CD4-positive, alpha-beta T cell treated with Interleukin-15 for 4 hours (primary cell): Measurements from ENCODE around the gene RBKS.
"Not testable (repeated sequence)": the region's sequence is repeated elsewhere in the genome, so short reads cannot be mapped to it uniquely, and the experiment has no call there.

Source experiments
- DNase-seq: peaks from one replicate; pipeline ENCODE4 v3.0.0-alpha.2; 2020; ENCODE audit warnings: low spot score

Gene RBKS

GRCh38 chr2:27762951-27763906 lies 127.0 kb downstream of the RBKS start:
- no peak for DNase-seq

DNA sequence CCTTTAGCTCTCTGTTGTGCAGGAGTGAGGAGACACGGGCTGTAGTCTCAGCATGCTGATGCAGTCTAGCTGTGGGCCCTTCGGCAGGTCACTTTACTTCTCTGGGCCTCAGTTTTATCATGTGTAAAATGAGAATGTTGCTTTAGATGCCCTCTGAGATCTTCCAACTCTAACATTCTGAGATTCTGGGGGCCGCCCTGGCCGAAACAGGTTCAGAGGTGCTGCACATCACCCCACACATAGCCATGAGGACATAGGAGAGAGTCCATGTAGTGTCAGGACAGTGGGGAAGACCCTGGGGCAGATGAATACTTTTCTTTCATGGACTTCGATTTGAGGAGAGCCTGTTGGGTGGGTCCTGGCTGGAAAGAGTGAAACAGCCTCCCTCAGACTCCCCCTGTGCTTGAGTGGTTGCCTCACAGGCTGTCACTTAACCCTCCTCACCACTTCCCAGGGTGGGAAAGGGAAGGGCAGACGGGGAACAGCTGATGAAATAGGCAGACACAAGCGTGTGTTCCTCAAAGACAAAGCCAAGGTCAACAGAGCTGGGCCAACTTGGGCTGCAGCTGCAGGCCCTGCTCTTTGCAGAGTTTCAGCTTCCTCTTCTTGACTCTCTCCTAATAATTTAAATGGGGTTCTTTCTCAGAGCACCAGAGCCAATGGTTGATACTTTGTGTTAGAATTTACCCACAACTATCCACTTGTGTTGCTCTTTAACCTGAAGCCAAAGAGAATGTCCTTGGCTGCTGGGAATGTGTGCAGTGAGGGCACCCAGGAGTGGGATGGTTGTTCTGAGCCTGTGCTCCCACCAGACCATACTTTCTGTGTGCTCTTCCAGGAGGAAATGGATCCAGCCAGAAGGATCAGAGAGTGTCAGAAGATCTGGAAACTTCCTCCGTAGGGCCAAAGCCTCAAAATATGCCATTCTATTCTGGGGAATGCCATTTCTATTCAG lies 133.4 kb downstream of the RBKS start:
- no peak for DNase-seq

GRCh38 chr2:27756091-27756490 lies 134.1 kb downstream of the RBKS start:
- DNase-seq = no peak

GRCh38 chr2:27754831-27755230 lies 135.4 kb downstream of the RBKS start:
- no peak for DNase-seq

DNA sequence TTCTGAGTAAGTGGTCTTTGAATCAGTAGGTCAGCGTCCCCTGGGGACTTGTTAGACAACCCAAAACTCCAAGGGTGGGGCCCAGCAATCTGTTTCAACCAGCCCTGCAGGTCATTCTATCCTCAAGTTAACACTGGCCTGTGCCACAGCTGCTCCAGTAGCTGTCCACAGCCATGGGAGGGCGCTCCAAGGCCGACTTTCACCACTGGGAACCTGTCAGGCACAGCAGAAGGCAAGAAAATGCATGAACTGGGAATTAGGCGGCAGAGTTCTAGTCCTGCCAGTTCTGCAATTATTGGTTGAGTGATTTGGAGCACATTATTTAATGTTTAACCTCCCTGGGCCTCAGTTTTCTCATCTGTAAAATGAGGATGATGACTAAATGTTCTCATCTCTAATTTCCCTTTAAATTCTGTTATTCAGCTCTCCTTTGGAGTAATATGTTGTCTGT lies 136.0 kb downstream of the RBKS start:
- peak; percentile 66 for DNase-seq

DNA sequence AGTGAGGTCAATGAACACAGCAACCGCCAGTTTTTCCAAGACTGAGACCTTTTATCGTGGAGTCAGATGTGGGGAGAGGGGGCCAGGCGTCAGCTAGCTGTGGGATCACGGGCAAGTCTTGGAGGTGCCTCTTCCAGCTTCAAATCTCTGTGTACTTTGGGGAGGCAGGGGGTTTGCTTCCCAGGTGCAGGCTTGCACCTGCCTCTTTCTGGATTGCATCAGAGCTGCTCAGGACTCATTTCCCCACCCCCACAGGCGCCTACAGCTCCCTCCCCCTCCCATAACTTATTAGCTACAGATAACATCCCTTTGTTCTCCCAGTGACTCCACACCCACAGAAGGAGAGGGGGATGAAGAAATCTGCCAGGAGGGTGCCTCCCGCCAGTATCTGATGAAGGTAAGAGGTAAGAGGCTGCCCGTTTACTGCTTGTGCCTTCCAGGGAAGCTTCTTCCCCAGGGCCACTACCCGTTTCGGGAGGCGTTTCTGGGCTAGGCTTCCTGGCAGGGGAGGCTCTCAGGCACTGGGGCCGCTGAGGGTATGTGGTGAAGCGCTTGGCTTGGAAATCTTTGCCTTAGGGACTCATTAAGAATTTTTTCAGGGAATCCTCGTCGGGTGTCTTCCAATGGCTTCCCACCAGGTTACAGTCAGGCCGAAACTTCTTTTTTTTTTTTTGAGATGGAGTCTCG lies 137.5 kb downstream of the RBKS start:
- no peak for DNase-seq

DNA sequence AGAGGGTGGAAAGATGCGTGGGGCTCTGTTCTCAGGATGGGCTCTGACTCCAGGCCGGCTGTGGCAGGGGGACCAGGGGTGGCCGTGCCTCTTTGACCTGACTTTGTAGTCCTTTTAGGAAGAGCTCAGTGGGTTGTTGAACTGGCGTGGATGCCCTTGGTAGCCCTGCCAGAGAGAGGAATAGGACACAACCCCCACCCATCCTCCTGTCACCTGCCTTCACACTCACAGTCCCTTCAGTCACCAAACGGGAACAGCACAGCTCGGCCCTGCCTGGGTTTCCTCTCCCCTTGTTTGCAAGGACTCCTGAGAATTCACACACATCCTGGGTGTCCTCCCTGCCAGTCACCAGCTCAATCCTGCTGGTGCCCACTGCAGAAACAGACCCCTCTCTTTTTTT lies 138.8 kb downstream of the RBKS start:
- DNase-seq = no peak

- DNase-seq = not testable (repeated sequence)
Observed at GRCh38 chr2:27748803-27749554, 141.2 kb downstream of the RBKS start.

DNA sequence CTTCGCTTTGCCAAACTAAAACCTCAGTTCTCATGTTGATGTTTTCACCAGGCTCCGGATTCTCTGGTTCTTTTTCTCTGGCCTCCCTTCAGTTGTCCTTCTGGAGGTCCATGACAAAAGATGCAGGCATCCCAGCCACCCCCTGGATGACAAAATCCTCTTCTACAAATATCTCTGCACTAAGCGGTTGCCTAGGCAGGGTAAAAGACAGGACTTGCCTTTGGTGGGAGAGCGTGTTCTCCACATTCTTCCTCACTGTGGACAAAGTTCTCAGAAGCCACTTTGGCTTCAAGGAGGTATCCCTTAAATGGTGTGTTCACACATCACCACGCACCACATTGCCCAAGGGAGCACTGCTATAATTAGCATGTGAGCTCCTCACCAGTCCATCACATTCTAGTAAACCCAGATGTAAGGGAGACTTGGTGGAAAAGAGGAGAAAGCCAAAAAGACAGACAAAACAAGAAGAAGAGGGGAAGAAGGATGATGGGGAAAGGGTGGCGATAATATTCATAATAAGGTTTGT lies 142.3 kb downstream of the RBKS start:
- no peak for DNase-seq

DNA sequence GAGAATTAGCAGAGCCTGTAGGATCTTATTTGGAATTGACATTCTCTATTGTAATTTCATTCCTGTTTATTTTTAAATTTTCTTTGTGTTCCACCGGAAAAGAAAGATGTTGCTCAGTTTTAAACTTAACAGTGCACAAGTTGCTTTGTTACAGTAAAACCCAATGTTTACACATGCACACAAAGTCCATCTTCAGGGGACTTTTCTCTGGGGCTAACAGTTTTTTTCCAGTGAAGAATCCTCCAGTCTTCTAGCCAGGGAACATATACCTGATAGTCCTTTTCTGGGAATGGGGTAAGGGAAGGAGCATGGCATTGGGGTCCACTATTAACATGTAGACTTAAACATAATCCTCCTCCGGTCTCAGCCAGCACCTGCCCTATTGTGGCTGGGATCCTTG lies 143.9 kb downstream of the RBKS start:
- DNase-seq = no peak

GRCh38 chr2:27745494-27745893 lies 144.7 kb downstream of the RBKS start:
- DNase-seq = not testable (repeated sequence)

- no peak for DNase-seq
Observed at GRCh38 chr2:27742571-27742970, 147.6 kb downstream of the RBKS start.

DNA sequence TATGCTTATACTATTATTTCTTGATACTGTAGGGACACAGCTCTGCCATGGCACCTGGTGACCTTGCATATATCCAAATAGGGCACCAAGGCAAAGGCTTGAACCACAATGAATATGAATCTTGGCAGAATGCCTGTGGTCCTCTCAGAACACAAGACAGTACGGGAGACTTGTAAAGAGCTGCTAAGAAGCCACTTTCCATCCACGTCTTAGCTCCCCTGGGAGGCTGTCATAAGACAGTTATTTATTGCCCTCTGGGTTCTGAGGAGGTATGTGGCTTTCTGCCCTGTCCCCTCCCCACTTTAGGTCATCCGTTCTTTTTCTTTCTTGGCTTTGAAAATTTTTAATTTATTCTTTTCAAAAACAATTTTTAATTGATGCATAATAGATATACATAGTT lies 148.5 kb downstream of the RBKS start:
- DNase-seq = no peak

- no peak for DNase-seq
Observed at GRCh38 chr2:27739058-27739373, 151.2 kb downstream of the RBKS start.

GRCh38 chr2:27738349-27739057 lies 151.7 kb downstream of the RBKS start:
- DNase-seq = no peak

GRCh38 chr2:27737676-27738348 lies 152.4 kb downstream of the RBKS start:
- no peak for DNase-seq

GRCh38 chr2:27736890-27737204 lies 153.3 kb downstream of the RBKS start:
- DNase-seq = no peak

- no peak for DNase-seq
Observed at GRCh38 chr2:27736031-27736889, 153.9 kb downstream of the RBKS start.

DNA sequence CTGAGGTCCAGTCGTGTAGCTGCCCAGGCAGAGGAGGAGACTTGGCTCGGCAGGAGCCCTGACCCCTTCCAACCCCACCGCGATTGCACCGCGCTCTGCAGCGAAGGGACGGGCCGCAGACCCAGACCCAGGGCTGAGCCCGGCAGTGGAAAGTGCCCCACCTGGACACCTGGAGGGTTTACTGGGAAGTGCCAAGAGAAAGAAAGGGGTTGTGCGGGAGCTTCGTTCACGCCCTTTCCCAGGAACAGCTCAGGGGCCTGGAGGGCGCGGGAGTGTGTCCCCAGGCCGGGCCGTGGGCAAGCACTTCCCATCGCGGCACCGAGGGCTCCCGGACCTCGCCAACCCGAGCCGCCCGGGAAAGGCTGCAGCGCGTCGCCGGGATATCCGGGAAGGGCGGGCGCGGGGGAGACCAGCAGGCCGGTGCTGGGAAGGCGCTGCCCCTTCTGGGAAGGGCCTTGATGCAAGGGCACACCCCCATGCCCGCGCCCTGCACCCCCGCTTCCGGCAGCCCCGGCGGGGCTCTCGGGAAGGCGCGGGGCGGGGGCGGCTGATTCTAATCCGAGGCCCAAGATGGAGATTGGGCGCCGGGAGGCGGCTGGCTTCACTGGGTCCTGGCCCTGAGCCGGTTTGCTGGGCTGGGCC lies 154.8 kb downstream of the RBKS start:
- DNase-seq = peak; percentile 23
